KMS-11 (cell line): ENCODE measurements around the gene GATA3.

Experiments used
- H2AFZ ChIP-seq: fragments of 200-600 bp; sonication (generic); 2 replicates; pipeline ENCODE4 v1.6.1; 2016; ENCODE audit warnings: antibody characterized with exemption, mixed run types, low read depth
- H3K27ac ChIP-seq: fragments of 200-600 bp; sonication (generic); 2 replicates; pipeline ENCODE4 v1.6.1; 2016; ENCODE audit warnings: mild to moderate bottlenecking, mixed run types
- H3K27me3 ChIP-seq: fragments of 200-600 bp; sonication (generic); 2 replicates; pipeline ENCODE4 v1.6.1; 2017; ENCODE audit warnings: mild to moderate bottlenecking, low read depth, mixed run types, moderate library complexity; ENCODE audit not compliant: insufficient read depth
- H3K36me3 ChIP-seq: fragments of 200-600 bp; sonication (generic); 2 replicates; pipeline ENCODE4 v1.6.1; 2017; ENCODE audit warnings: mild to moderate bottlenecking, mixed run types; ENCODE audit not compliant: insufficient read depth
- H3K4me1 ChIP-seq: fragments of 200-600 bp; sonication (generic); 2 replicates; pipeline ENCODE4 v1.6.1; 2016; ENCODE audit warnings: mild to moderate bottlenecking, low read depth, mixed run types; ENCODE audit not compliant: poor library complexity, severe bottlenecking
- H3K4me2 ChIP-seq: fragments of 200-600 bp; sonication (generic); 2 replicates; pipeline ENCODE4 v1.7.0; 2016; ENCODE audit warnings: mild to moderate bottlenecking, mixed run types
- H3K4me3 ChIP-seq: fragments of 200-600 bp; sonication (generic); IDR thresholded peaks from 2 replicates; pipeline ENCODE4 v1.6.1; 2017; ENCODE audit warnings: low read depth, low read length, mixed read lengths; ENCODE audit not compliant: insufficient read depth
- H3K79me2 ChIP-seq: fragments of 200-600 bp; sonication (generic); 2 replicates; pipeline ENCODE4 v1.6.1; 2016; ENCODE audit warnings: low read depth, mixed run types; ENCODE audit not compliant: insufficient read depth
- H3K9ac ChIP-seq: fragments of 200-600 bp; sonication (generic); 2 replicates; pipeline ENCODE4 v1.6.1; 2016; ENCODE audit warnings: mild to moderate bottlenecking, mixed run types
- H4K20me1 ChIP-seq: fragments of 200-600 bp; sonication (generic); 2 replicates; pipeline ENCODE4 v1.6.1; 2016; ENCODE audit warnings: mild to moderate bottlenecking, mixed run types; ENCODE audit not compliant: insufficient read depth
- TF ChIP-seq, protein P1 (sequence below): fragments of 200-600 bp; sonication (generic); conservative IDR thresholded peaks from 2 replicates; pipeline ENCODE4 v1.6.1; 2017; ENCODE audit warnings: low read depth, mild to moderate bottlenecking, antibody characterized with exemption, low read length, moderate library complexity, mixed read lengths

Gene GATA3

DNA sequence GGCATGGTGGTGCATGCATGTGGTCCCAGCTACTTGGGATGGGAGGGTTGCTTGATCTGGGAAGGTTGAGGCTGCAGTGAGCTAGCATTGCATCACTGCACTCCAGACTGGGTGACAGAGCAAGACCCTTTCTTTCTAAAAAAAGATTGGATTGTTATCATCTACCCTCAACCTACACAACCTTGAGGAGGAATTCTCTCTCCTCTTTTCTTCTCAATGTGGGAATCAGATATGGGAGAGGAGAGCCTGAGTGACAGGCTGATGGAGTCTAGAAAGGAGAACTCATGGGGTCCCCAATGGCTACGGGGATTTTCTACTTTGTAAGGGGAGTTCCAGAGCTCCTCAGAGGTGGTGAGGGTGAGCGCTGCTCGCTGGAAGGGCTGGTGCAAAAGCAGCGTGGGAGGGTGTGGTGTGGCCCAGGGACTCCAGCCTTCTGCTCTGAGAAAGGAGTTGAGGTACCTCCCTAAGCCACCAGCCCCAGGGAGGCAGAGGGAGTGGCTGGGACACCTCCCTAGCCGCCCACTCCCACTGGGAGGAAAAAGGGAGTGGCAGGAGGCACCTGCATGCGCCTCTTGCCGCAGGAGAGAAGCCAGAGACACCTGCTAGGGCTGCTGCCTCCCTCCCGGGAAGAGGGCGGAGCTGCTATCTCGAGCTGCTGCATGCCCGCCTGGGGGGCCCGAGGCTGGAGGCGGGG lies 48.4 kb downstream of the GATA3 start:
- Histone ChIP-seq H3K27ac (no peak overlapping the region), H3K27me3 (no peaks in the 10 kb centered on the region), H4K20me1 (no peaks in the 10 kb centered on the region), H3K4me2 (no peak overlapping the region), H3K36me3 (no peaks in the 10 kb centered on the region), H3K4me1 (no peaks in the 10 kb centered on the region), H2AFZ (no peak overlapping the region), H3K4me3 (no peak overlapping the region), H3K9ac (no peak overlapping the region), H3K79me2 (no peaks in the 10 kb centered on the region)
- TF ChIP-seq, protein P1, sequence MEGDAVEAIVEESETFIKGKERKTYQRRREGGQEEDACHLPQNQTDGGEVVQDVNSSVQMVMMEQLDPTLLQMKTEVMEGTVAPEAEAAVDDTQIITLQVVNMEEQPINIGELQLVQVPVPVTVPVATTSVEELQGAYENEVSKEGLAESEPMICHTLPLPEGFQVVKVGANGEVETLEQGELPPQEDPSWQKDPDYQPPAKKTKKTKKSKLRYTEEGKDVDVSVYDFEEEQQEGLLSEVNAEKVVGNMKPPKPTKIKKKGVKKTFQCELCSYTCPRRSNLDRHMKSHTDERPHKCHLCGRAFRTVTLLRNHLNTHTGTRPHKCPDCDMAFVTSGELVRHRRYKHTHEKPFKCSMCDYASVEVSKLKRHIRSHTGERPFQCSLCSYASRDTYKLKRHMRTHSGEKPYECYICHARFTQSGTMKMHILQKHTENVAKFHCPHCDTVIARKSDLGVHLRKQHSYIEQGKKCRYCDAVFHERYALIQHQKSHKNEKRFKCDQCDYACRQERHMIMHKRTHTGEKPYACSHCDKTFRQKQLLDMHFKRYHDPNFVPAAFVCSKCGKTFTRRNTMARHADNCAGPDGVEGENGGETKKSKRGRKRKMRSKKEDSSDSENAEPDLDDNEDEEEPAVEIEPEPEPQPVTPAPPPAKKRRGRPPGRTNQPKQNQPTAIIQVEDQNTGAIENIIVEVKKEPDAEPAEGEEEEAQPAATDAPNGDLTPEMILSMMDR, result no peak

DNA sequence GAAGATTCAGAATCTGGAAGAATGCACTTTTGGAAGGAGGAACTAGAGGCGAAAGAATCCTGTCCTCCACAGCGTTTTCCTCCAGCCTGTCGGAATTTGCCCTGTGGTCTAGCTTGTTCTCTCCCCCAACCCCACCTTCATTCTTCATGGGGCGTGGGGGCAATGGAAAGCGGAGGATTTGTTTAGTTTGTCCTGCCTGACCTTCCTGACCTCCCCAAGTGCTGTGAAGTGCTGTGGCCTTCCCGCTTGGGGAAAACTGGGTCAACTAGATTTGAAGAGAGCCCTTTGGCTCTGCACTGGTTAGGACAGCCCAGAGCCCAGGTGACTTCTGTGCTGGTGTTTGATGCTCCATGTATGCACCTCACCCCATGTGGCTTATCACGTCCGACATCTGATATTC lies 49.1 kb downstream of the GATA3 start:
- H3K9ac ChIP-seq, result no peak overlapping the region
- H3K27me3 ChIP-seq, result no peaks in the 10 kb centered on the region
- H3K4me2 ChIP-seq, result no peak overlapping the region
- H3K4me1 ChIP-seq, result no peaks in the 10 kb centered on the region
- TF ChIP-seq, protein P1, result no peak
- H3K36me3 ChIP-seq, result no peaks in the 10 kb centered on the region
- H4K20me1 ChIP-seq, result no peaks in the 10 kb centered on the region
- H2AFZ ChIP-seq, result no peak overlapping the region
- H3K27ac ChIP-seq, result no peak overlapping the region
- H3K79me2 ChIP-seq, result no peaks in the 10 kb centered on the region
- H3K4me3 ChIP-seq, result no peak overlapping the region

DNA sequence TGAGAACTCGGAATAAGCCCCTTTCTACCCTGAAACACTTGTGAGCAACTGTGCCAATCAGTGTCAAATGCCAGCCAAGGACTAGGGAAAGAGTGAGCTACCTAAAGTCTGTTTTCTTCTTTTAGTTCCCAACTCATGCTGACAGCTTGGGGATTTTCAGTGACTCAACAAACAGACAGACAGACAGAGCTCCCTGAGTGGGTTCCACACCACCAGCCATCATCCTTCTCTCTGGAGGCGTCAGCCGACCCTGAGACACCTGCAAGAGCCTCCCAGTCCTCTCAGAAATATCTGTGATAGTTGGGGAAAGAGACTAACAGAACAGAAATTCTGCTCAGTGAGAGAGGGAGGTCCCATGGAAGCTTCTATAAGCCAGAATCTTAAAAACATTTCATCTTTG lies 49.5 kb downstream of the GATA3 start:
- Histone ChIP-seq H3K27me3 (no peaks in the 10 kb centered on the region), H3K79me2 (no peaks in the 10 kb centered on the region), H3K4me3 (no peak overlapping the region), H3K9ac (no peak overlapping the region), H4K20me1 (no peaks in the 10 kb centered on the region), H2AFZ (no peak overlapping the region), H3K27ac (no peak overlapping the region), H3K36me3 (no peaks in the 10 kb centered on the region), H3K4me1 (no peaks in the 10 kb centered on the region), H3K4me2 (no peak overlapping the region)
- TF ChIP-seq, protein P1, result no peak

DNA sequence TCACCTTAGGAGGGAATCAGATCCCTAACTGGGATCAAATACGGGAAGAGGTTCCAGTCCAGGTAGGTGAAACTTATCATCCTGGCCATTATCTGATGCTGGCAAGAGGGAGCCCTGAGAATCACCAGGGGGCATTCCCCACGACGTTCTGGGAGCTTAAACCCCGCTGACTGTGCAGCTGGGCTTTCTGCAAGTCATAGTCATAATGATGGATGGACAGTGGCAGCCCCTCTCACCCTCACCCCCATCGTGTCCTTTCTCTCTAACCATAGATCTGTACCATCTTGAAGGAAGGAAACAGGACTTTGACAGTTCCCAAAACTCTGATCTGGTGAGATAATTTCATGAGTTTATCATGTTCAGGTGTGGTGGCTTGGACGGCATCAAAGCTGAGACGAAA lies 50.2 kb downstream of the GATA3 start:
- Histone ChIP-seq H2AFZ (no peak overlapping the region), H3K27me3 (no peaks in the 10 kb centered on the region)

More for the DNA sequence above, 50.2 kb downstream of the GATA3 start:
- Histone ChIP-seq H3K36me3 (no peaks in the 10 kb centered on the region), H4K20me1 (no peaks in the 10 kb centered on the region), H3K4me2 (no peak overlapping the region), H3K27ac (no peak overlapping the region), H3K4me3 (no peak overlapping the region), H3K79me2 (no peaks in the 10 kb centered on the region), H3K4me1 (no peaks in the 10 kb centered on the region), H3K9ac (no peak overlapping the region)
- TF ChIP-seq, protein P1, result no peak
